Mononuclear cell (primary cell): ENCODE data around the gene XPO1. TPM values are rescaled to one million over a fixed set of nuclear protein-coding genes. Genes with fewer than 3 reads are reported as not detected.
"Not testable (repeated sequence)": the region's sequence is repeated elsewhere in the genome, so short reads cannot be mapped to it uniquely, and the experiment has no call there.

Source experiments
- H3K27me3 ChIP-seq: 2 replicates; pipeline ENCODE4 v1.6.0; 2011; ENCODE audit warnings: low read length, control low read depth; ENCODE audit not compliant: insufficient read depth
- H3K4me1 ChIP-seq: 2 replicates; pipeline ENCODE4 v1.5.1; 2011; ENCODE audit warnings: mild to moderate bottlenecking, low read length, control low read depth; ENCODE audit not compliant: insufficient read depth
- H3K4me3 ChIP-seq: 2 replicates; pipeline ENCODE4 v1.5.1; 2011; ENCODE audit warnings: mild to moderate bottlenecking, low read length, moderate library complexity
- H3K9me3 ChIP-seq: 2 replicates; pipeline ENCODE4 v1.5.1; 2011; ENCODE audit warnings: low read depth, mild to moderate bottlenecking, control low read depth, low read length
- total RNA-seq: library from RNA; depleted of rRNA; stranded (reverse); fragments of >200 nt; gene quantifications from one replicate; pipeline ENCODE4 v1.2.3, GENCODE V29; 2012

The XPO1 gene
- total RNA-seq, 1 donor, result 111 TPM

GRCh38 chr2:61504949-61505348 is 33.2 kb downstream of the XPO1 start:
- Histone ChIP-seq H3K4me1 (no peaks in the 10 kb centered on the region), H3K9me3 (no peaks in the 10 kb centered on the region), H3K27me3 (no peaks in the 10 kb centered on the region), H3K4me3 (no peak overlapping the region)

DNA sequence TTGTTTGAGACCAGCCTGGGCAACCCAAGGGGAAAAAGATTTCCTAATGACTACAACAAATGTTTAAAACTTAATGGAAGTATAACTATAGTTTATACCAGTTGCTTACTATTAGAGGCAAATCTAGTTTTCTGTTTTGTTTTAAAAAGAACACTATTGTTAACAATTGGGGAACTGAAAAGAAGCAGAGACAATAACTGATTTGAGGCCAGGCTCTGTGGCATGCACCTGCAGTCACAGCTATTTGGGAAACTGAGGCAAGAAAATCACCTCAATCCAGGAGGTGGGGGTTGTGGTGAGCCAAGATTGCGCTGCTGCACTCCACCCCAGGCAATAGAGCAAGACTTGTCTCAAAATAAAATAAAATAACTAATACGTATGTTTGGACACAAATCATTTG is 39.1 kb downstream of the XPO1 start:
- Histone ChIP-seq H3K4me1 (no peaks in the 10 kb centered on the region), H3K9me3 (no peaks in the 10 kb centered on the region), H3K27me3 (no peaks in the 10 kb centered on the region), H3K4me3 (no peak overlapping the region)

GRCh38 chr2:61493523-61493942 is 44.6 kb downstream of the XPO1 start:
- no peak overlapping the region for H3K4me3 ChIP-seq
- no peaks in the 10 kb centered on the region for H3K4me1 ChIP-seq
- no peaks in the 10 kb centered on the region for H3K27me3 ChIP-seq
- H3K9me3 ChIP-seq, result no peaks in the 10 kb centered on the region

DNA sequence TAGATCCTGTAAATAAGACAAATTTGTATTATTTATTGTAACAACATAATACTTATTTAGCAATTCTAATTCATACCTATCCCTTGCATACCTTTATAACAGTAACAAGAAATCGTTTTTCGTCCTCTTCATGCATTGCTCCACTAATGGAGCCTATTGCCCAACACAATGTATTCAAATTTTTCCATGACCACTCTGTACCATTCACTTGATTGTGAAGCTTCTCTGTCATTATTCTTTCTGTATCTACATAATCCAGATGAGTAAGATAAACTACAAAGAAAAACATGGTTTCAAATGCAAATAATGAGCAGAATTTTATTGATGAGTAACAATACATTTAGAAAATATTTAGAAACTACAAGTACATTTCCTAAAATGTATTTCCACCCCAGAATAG is 45.7 kb downstream of the XPO1 start:
- no peaks in the 10 kb centered on the region for H3K4me1 ChIP-seq
- no peaks in the 10 kb centered on the region for H3K9me3 ChIP-seq
- H3K27me3 ChIP-seq, result no peaks in the 10 kb centered on the region
- no peak overlapping the region for H3K4me3 ChIP-seq

GRCh38 chr2:61485281-61485680 is 52.9 kb downstream of the XPO1 start:
- Histone ChIP-seq H3K27me3 (no peaks in the 10 kb centered on the region), H3K4me3 (no peak overlapping the region), H3K9me3 (no peaks in the 10 kb centered on the region), H3K4me1 (no peaks in the 10 kb centered on the region)

- H3K4me1 ChIP-seq, result peaks cover 3% of the 10 kb centered on the region
- H3K9me3 ChIP-seq, result no peaks in the 10 kb centered on the region
- no peak overlapping the region for H3K4me3 ChIP-seq
- H3K27me3 ChIP-seq, result no peaks in the 10 kb centered on the region
These were observed 60.1 kb downstream of the XPO1 start for GRCh38 chr2:61478086-61478485.

- H3K4me1 ChIP-seq, result peaks cover 11% of the 10 kb centered on the region
- not testable (repeated sequence) for H3K27me3 ChIP-seq, H3K4me3 ChIP-seq, H3K9me3 ChIP-seq
These were observed 61.1 kb downstream of the XPO1 start for GRCh38 chr2:61476929-61477589.

- Histone ChIP-seq H3K4me3 (peak overlapping the region; percentile 98), H3K27me3 (no peaks in the 10 kb centered on the region), H3K9me3 (no peaks in the 10 kb centered on the region), H3K4me1 (peaks cover 45% of the 10 kb centered on the region)
These were observed 66.0 kb downstream of the XPO1 start for GRCh38 chr2:61471905-61472805.

DNA sequence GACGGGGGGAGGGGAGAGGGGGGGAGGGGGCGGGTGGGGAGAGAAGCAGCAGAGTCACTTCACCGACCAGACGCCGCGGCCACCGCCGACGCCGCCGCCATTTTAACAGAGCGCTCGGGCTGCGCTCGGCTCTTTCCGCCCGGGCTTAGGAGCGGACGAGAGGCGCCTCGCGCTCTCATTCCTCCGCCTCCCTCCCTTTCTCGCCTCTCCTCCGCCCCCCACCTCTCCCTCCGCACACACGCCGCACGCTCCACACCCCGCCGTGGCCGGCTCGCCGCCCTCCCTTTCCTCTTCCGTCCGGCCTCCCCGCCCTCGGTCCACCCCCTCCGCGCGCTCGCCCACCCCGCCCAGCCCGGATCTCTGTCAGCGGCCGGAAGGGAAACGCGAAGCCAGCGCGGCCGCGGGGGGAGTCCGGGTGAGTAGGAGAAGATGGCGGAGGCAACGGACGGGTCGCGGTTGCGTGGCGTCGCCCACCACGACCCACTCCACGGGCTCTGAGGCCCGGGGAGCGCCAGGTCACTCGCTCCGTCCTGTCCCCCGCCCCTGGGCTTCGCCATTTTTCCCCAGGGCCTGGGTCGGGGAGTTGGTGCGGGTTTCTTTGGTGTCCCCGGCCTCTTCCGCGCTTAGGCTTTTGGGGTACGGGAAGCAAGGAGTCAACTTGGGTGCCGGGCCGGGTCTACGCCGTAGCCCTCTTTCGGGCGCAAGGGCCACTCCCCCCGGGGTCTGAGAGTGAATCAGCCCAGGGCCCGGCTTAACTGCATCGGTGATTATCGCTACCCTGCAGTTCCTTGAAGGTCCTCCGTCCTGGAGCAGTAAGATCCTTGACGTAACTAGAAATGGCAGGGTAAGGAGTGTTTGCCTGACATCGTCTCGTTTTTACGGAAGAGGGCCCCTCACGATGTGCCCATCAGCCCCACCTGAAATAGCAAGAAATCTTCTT is 66.9 kb downstream of the XPO1 start, which contains the start of gene USP34:
TSS of gene USP34 (minus strand) at position 123 of the 940 bp plus-strand sequence. CDS start 395 bp downstream, outside the sequence.
- Histone ChIP-seq H3K27me3 (no peaks in the 10 kb centered on the region), H3K9me3 (no peaks in the 10 kb centered on the region), H3K4me1 (peaks cover 54% of the 10 kb centered on the region), H3K4me3 (peak within 1 kb of the TSS; percentile 98)

- Histone ChIP-seq H3K4me1 (peaks cover 54% of the 10 kb centered on the region), H3K9me3 (no peaks in the 10 kb centered on the region), H3K27me3 (no peaks in the 10 kb centered on the region), H3K4me3 (peak overlapping the region; percentile 81)
These were observed 67.8 kb downstream of the XPO1 start for GRCh38 chr2:61470122-61470951.

DNA sequence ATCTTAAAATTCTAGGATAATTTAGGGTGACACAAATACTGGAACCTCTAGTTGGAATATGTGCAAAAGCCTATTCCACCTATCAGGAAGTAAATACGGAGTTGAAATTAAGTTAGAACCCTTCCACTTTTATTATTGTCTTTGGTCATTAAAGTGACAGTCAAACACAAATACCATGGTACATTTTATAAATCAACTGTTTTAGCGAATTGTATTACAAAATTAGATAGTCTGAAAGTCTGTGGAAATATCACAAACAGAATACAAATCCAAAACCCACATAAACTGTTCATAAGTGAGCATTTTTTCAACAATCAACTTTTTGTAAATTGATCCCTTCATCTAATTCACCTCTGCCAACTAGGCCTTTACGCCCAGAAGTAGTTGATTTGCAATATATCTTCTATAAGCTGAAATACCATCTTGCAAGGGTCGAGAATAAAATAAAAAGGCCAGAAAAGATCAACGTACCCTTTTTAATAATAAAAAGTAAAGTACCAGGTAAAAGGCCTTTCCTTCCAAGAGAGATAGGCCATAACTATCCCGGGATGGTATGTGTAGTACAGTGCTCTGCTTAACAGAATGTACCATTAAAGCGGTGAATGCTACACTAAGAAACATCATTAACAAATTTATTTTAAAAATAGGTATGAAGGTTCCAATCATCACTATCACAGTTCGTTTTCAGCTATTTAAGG is 68.6 kb downstream of the XPO1 start:
- Histone ChIP-seq H3K9me3 (no peaks in the 10 kb centered on the region), H3K27me3 (no peaks in the 10 kb centered on the region), H3K4me1 (peaks cover 54% of the 10 kb centered on the region), H3K4me3 (peak overlapping the region; percentile 81)

- not testable (repeated sequence) for H3K27me3 ChIP-seq, H3K9me3 ChIP-seq, H3K4me3 ChIP-seq
- peaks cover 66% of the 10 kb centered on the region for H3K4me1 ChIP-seq
These were observed 69.9 kb downstream of the XPO1 start for GRCh38 chr2:61468231-61468630.

GRCh38 chr2:61465045-61465444 is 73.1 kb downstream of the XPO1 start:
- no peak overlapping the region for H3K4me3 ChIP-seq

More at GRCh38 chr2:61465045-61465444, 73.1 kb downstream of the XPO1 start:
- peaks cover 66% of the 10 kb centered on the region for H3K4me1 ChIP-seq
- H3K9me3 ChIP-seq, result no peaks in the 10 kb centered on the region
- H3K27me3 ChIP-seq, result no peaks in the 10 kb centered on the region
